ENCODE data around the gene ATRNL1. TPM values are rescaled to one million over a fixed set of nuclear protein-coding genes. Genes with fewer than 3 reads are reported as not detected.

The ATRNL1 gene
- total RNA-seq, 4 donors from 2014 or later, result 4.4 to 18.4 (median 14.4) TPM

DNA sequence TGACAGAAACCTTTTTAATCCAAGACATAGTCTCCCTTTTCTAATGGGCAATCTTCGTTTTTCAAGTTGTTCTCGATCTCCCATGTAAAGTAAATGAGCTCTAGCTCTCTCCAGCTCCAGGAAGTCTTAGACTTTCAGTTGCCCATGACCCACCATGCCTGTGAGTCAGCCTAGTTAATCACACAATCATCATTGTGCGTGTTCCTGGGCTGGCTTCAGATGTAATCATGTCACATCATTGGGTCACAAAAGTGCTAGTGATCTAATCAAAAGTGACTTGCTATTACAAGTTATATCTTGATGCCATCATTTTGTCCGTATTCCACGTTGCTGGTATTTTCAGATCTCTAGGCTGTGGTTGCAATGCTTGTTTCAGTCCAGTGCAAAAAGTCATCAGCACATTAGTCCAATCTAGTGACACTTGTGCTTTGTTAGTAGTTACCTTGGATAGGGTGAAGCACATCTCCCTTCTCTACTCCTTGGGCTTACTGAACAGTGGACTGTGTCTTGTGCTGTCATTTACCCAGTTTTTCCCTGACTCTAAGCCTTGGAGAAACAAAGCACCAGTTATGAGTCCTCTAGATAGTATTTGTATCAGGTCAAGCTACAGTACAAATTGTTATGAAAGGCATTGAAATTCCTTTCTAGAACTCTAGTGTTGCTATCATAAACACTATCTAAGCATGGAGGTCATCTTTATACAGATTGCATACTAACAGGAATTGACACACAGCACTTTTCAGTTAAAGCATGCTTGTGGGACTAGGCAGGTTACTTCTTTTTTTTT, 863.3 kb downstream of the ATRNL1 start:
- no peaks in the 10 kb centered on the region for H3K9me3 ChIP-seq
- in situ Hi-C loops (cut with MboI; ENCODE audit: low pct_ligation_motif_present in 1 of 4, low pct_unique_long_range_greater_than_20kb in 1 of 4, low sequenced_read_pairs in 3 of 4), result no loop called here
- no peak for DNase-seq
- no peaks in the 10 kb centered on the region for H3K27me3 ChIP-seq
- no peak overlapping the region for H3K4me3 ChIP-seq
- TF ChIP-seq, protein P1, sequence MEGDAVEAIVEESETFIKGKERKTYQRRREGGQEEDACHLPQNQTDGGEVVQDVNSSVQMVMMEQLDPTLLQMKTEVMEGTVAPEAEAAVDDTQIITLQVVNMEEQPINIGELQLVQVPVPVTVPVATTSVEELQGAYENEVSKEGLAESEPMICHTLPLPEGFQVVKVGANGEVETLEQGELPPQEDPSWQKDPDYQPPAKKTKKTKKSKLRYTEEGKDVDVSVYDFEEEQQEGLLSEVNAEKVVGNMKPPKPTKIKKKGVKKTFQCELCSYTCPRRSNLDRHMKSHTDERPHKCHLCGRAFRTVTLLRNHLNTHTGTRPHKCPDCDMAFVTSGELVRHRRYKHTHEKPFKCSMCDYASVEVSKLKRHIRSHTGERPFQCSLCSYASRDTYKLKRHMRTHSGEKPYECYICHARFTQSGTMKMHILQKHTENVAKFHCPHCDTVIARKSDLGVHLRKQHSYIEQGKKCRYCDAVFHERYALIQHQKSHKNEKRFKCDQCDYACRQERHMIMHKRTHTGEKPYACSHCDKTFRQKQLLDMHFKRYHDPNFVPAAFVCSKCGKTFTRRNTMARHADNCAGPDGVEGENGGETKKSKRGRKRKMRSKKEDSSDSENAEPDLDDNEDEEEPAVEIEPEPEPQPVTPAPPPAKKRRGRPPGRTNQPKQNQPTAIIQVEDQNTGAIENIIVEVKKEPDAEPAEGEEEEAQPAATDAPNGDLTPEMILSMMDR (IDR thresholded peaks at IDR 0.05), result no peak
- TF ChIP-seq EP300 (IDR thresholded peaks at IDR 0.05; ENCODE audit: low read depth) (no peak), POLR2AphosphoS5 (IDR thresholded peaks at IDR 0.05) (no peak), POLR2A (IDR thresholded peaks at IDR 0.05) (no peak)
- intact Hi-C loops (cut with DNase I; ENCODE audit: low total_unique reads), result loop anchor here (10.0 kb wide), 1 partner anchor 318 kb away; the partner anchor contains the start of gene GFRA1
- H3K27ac ChIP-seq, result no peak overlapping the region
- WGBS, 2 donors (ENCODE audit: low coverage in 1 of 2), result 79 to 85% methylated on average over 3 to 5 of the region's 5 CpGs
- no peaks in the 10 kb centered on the region for H3K4me1 ChIP-seq
- no peaks in the 10 kb centered on the region for H3K36me3 ChIP-seq

DNA sequence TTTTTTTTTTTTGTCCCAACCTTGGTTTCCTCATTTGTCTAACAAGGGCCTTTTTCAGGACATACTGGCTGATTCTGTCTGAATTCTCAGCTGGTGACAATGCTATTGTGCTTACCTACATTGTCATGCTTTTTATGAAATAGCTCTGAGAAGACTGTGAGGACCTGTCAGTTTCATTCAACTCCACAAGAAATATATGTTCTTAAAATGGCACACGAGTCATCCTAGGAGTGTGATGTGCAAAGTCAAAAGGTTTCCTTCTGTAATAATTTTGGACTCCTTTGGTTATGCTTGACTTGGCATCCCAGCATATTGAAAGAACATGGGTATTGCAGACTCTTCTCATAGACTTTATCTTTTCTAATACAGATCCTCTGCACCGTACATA, 863.8 kb downstream of the ATRNL1 start:
- no peaks in the 10 kb centered on the region for H3K27me3 ChIP-seq
- H3K9me3 ChIP-seq, result no peaks in the 10 kb centered on the region
- H3K36me3 ChIP-seq, result no peaks in the 10 kb centered on the region
- DNase-seq, result no peak
- H3K4me1 ChIP-seq, result no peaks in the 10 kb centered on the region
- H3K4me3 ChIP-seq, result no peak overlapping the region
- in situ Hi-C loops (cut with MboI; ENCODE audit: low pct_ligation_motif_present in 1 of 4, low pct_unique_long_range_greater_than_20kb in 1 of 4, low sequenced_read_pairs in 3 of 4), result no loop called here
- WGBS, 2 donors (ENCODE audit: low coverage in 1 of 2), result 75 to 81% methylated on average over 2 of the region's 2 CpGs
- TF ChIP-seq, protein P1 (IDR thresholded peaks at IDR 0.05), result no peak
- TF ChIP-seq POLR2AphosphoS5 (IDR thresholded peaks at IDR 0.05) (no peak), EP300 (IDR thresholded peaks at IDR 0.05; ENCODE audit: low read depth) (no peak), POLR2A (IDR thresholded peaks at IDR 0.05) (no peak)
- intact Hi-C loops (cut with DNase I; ENCODE audit: low total_unique reads), result loop anchor here (10.0 kb wide), 1 partner anchor 318 kb away; the partner anchor contains the start of gene GFRA1
- H3K27ac ChIP-seq, result no peak overlapping the region

DNA sequence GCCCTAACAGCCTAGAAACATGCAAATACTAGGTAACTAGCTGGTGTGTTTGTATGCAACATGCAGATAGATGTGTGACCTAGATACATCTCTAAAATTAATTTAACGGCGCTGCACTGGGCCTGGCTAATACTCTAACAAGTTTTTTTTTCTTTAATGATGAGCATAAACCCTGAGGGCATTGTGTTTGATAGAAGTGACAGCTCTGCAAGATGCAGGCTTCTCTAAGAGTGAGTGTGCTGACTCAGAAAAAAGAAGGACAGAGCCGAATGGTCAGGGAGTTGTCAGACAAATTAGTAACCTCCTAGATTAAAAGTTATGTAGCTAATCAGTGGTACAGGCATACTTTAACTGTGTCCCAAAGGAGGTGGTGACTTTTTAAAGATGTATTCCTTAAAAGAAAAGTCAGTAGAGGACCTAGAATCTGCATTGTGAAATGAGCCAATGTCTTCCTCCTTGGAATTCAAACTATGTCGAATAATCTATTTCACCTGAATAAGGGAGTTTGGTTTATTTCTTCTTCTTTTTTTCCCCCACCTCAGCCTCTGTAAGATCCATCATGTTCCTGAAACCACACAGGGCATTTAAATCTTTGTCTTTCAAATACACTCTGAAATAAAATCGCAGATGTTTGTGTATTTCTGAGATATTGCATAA, 864.7 kb downstream of the ATRNL1 start:
- no peak overlapping the region for H3K4me3 ChIP-seq
- no peak for DNase-seq
- no peaks in the 10 kb centered on the region for H3K4me1 ChIP-seq
- WGBS, 2 donors (ENCODE audit: low coverage in 1 of 2), result 81 to 86% methylated on average over 3 to 5 of the region's 5 CpGs
- no peaks in the 10 kb centered on the region for H3K9me3 ChIP-seq
- TF ChIP-seq POLR2A (IDR thresholded peaks at IDR 0.05), result no peak
- TF ChIP-seq, protein P1 (IDR thresholded peaks at IDR 0.05), result no peak
- no peak for TF ChIP-seq EP300 (IDR thresholded peaks at IDR 0.05; ENCODE audit: low read depth)
- no peaks in the 10 kb centered on the region for H3K36me3 ChIP-seq
- intact Hi-C loops (cut with DNase I; ENCODE audit: low total_unique reads) (loop anchor here (10.0 kb wide), 1 partner anchor 317 kb away; the partner anchor contains the start of gene GFRA1), in situ Hi-C loops (cut with MboI; ENCODE audit: low pct_ligation_motif_present in 1 of 4, low pct_unique_long_range_greater_than_20kb in 1 of 4, low sequenced_read_pairs in 3 of 4) (no loop called here)
- H3K27ac ChIP-seq, result no peak overlapping the region
- H3K27me3 ChIP-seq, result no peaks in the 10 kb centered on the region

DNA sequence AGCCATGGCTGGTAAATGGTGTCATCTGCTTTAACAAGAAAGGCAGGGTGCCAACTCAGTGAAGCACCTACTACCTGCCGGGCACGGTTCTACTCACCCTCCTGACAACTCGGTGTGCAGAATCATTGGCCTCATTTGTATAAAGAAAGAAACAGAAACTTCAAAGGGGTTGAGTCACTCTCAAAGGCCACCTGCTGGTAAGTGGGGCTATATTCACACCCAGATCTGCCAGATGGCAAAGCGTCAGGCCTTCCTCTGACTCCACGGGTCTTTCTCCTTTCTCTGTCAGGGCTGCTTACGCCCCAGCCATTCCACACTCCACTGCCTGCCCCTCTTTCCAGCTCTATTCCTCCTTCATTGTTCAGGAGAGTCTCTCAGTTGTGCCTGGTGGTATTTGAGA, 870.7 kb downstream of the ATRNL1 start:
- TF ChIP-seq, protein P1 (IDR thresholded peaks at IDR 0.05), result no peak
- TF ChIP-seq POLR2AphosphoS5 (IDR thresholded peaks at IDR 0.05) (no peak), EP300 (IDR thresholded peaks at IDR 0.05; ENCODE audit: low read depth) (no peak), POLR2A (IDR thresholded peaks at IDR 0.05) (no peak)
- in situ Hi-C loops (cut with MboI; ENCODE audit: low pct_ligation_motif_present in 1 of 4, low pct_unique_long_range_greater_than_20kb in 1 of 4, low sequenced_read_pairs in 3 of 4), result no loop called here
- Histone ChIP-seq H3K27me3 (no peaks in the 10 kb centered on the region), H3K4me3 (no peak overlapping the region), H3K36me3 (no peaks in the 10 kb centered on the region), H3K27ac (no peak overlapping the region), H3K9me3 (no peaks in the 10 kb centered on the region), H3K4me1 (no peaks in the 10 kb centered on the region)
- 34 to 37% methylated on average over 5 to 6 of the region's 6 CpGs for WGBS, 2 donors (ENCODE audit: low coverage in 1 of 2)
- intact Hi-C loops (cut with DNase I; ENCODE audit: low total_unique reads), result no loop called here
- no peak for DNase-seq
